HepG2 (cell line): ENCODE results near the gene UNC13D. TPM values are rescaled to one million over a fixed set of nuclear protein-coding genes. Genes with fewer than 3 reads are reported as not detected.

Experiments
- ARNT2 ChIP-seq: sonication (generic); formaldehyde crosslinking; IDR thresholded peaks from 2 replicates; pipeline ENCODE4 v1.8.0; 2022; ENCODE audit warnings: mild to moderate bottlenecking, low read depth, missing genetic modification reagents, moderate library complexity
- BCL6 ChIP-seq: IDR thresholded peaks from 2 replicates; pipeline ENCODE4 v1.6.1; 2016; ENCODE audit warnings: missing genetic modification reagents, missing compliant biosample characterization
- ELF4 ChIP-seq: sonication (generic); formaldehyde crosslinking; IDR thresholded peaks from 2 replicates; pipeline ENCODE4 v1.5.0; 2020; ENCODE audit warnings: missing genetic modification reagents, mild to moderate bottlenecking, moderate library complexity, borderline replicate concordance
- JUN ChIP-seq: sonication (generic); formaldehyde crosslinking; IDR thresholded peaks from 2 replicates; pipeline ENCODE4 v1.4.0; 2020; ENCODE audit warnings: mild to moderate bottlenecking, missing genetic modification reagents
- KDM2A ChIP-seq: sonication (generic); formaldehyde crosslinking; IDR thresholded peaks from 2 replicates; pipeline ENCODE4 v1.4.0; 2020; ENCODE audit warnings: low read depth, missing genetic modification reagents, borderline replicate concordance
- KDM5A ChIP-seq: fragments of 200-600 bp; sonication (generic); IDR thresholded peaks from 2 replicates; pipeline ENCODE4 v1.7.0; 2018; ENCODE audit warnings: antibody characterized with exemption, mild to moderate bottlenecking, low read length, borderline replicate concordance
- NCOR1 ChIP-seq: fragments of 200-600 bp; sonication (generic); IDR thresholded peaks from 2 replicates; pipeline ENCODE4 v1.7.0; 2017; ENCODE audit warnings: antibody characterized with exemption, low read length, borderline replicate concordance
- NPAS2 ChIP-seq: sonication (generic); formaldehyde crosslinking; IDR thresholded peaks from 2 replicates; pipeline ENCODE4 v1.8.0; 2022; ENCODE audit warnings: mild to moderate bottlenecking, missing genetic modification reagents, borderline replicate concordance
- SMARCC2 ChIP-seq: fragments of 450-650 bp; IDR thresholded peaks from 2 replicates; pipeline ENCODE4 v1.6.1; 2017; ENCODE audit warnings: antibody characterized with exemption, mild to moderate bottlenecking
- SRSF4 ChIP-seq: fragments of 200-400 bp; formaldehyde crosslinking; IDR thresholded peaks from one replicate; pipeline ENCODE4 v1.6.1; 2018; ENCODE audit warnings: mild to moderate bottlenecking, low read depth, low read length, moderate library complexity; ENCODE audit not compliant: poor library complexity, severe bottlenecking
- TBP ChIP-seq: sonication (generic); formaldehyde crosslinking; IDR thresholded peaks from 2 replicates; pipeline ENCODE4 v1.5.0; 2020; ENCODE audit warnings: missing genetic modification reagents
- YY1 ChIP-seq: IDR thresholded peaks from 2 replicates; pipeline ENCODE4 v1.6.1; 2011; ENCODE audit warnings: low read length, low read depth, moderate library complexity, mild to moderate bottlenecking; ENCODE audit not compliant: insufficient read depth, insufficient replicate concordance
- ZFY ChIP-seq: sonication (generic); formaldehyde crosslinking; IDR thresholded peaks from 2 replicates; pipeline ENCODE4 v1.4.0; 2020; ENCODE audit warnings: missing genetic modification reagents
- ZNF614 ChIP-seq: IDR thresholded peaks from 2 replicates; pipeline ENCODE4 v1.6.1; 2018; ENCODE audit warnings: missing biosample characterization, missing genetic modification reagents, inconsistent platforms, borderline replicate concordance
- ZNF777 ChIP-seq: sonication (generic); formaldehyde crosslinking; IDR thresholded peaks from 2 replicates; pipeline ENCODE4 v1.4.0; 2020; ENCODE audit warnings: missing genetic modification reagents
- polyA plus RNA-seq, 8 experiments: library from polyadenylated mRNA; depleted of rRNA in 3 of 8; stranded (reverse) in 7 of 8; unstranded in 1 of 8; fragments of >200 nt; fragmentation: Illumina TruSeq in 4 of 8; extraction: Trizol in 4 of 8; gene quantifications; 2 replicates each; pipeline versions ENCODE4 v1.2.1 to v1.2.3, GENCODE V29; 2011 to 2016; ENCODE audit warnings: low read depth in 4 of 8, missing spikeins in 1 of 8, mixed read lengths in 1 of 8; ENCODE audit not compliant: insufficient read depth in 1 of 8
- total RNA-seq, 5 experiments: library from RNA; depleted of rRNA; stranded (reverse); fragments of >200 nt; fragmentation: Illumina TruSeq; extraction: Trizol; gene quantifications; 2 replicates each; pipeline ENCODE4 v1.2.3, GENCODE V29; 2016; ENCODE audit warnings: low read depth in 1 of 5
- TF ChIP-seq, protein P1 (sequence below): sonication (generic); formaldehyde crosslinking; IDR thresholded peaks from 2 replicates; pipeline ENCODE4 v1.4.0; 2020; ENCODE audit warnings: mild to moderate bottlenecking, missing genetic modification reagents
- TF ChIP-seq, protein P2 (sequence below): sonication (generic); formaldehyde crosslinking; IDR thresholded peaks from 2 replicates; pipeline ENCODE4 v1.9.0; 2022; ENCODE audit warnings: low read depth, missing genetic modification reagents
- TF ChIP-seq, protein P3 (sequence below): sonication (generic); formaldehyde crosslinking; IDR thresholded peaks from 2 replicates; pipeline ENCODE4 v1.4.0; 2020; ENCODE audit warnings: missing genetic modification reagents, borderline replicate concordance
- TF ChIP-seq, protein P4 (sequence below): sonication (generic); formaldehyde crosslinking; IDR thresholded peaks from 2 replicates; pipeline ENCODE4 v1.4.0; 2020; ENCODE audit warnings: low read depth, missing genetic modification reagents

The UNC13D gene
- total and polyA plus RNA-seq, 2 of the 13 experiments (the other 11 are each of a cell fraction or from before 2014, with no cell fraction given): 29.7 to 42.7 TPM

DNA sequence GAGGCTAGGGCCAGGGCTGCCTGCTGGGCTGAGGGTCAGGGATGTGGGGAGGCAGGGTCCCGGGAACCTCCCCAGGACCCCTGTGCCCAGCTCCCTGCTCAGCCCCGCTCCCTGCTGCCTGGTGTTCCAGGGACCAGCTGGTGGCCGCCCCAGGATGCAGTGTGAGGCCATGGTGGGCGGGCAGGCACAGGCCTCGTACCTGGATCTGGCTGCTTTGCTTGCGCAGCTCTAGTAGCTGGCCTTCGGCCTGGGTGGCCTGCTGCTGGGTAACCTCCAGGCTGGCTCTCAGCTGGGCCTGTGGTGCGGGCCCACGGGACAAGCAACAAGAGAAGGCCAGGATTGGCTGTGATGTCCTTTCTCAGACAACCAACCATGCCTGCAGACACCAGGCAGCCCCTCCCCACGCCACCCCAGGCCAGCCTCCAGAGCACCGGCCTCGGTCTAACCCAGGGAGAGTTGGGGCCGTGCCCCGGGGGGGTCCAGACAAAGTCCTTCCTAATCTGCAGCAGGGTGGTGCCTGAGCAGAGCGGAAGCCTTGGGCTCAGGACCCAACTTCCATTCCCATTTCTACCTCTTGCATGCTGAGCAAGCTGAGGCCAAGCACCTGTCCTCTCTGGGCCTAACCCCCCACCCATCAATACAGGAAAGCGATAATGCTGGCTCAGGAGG lies 48.5 kb upstream of the UNC13D start (continued):
- TF ChIP-seq, protein P1, sequence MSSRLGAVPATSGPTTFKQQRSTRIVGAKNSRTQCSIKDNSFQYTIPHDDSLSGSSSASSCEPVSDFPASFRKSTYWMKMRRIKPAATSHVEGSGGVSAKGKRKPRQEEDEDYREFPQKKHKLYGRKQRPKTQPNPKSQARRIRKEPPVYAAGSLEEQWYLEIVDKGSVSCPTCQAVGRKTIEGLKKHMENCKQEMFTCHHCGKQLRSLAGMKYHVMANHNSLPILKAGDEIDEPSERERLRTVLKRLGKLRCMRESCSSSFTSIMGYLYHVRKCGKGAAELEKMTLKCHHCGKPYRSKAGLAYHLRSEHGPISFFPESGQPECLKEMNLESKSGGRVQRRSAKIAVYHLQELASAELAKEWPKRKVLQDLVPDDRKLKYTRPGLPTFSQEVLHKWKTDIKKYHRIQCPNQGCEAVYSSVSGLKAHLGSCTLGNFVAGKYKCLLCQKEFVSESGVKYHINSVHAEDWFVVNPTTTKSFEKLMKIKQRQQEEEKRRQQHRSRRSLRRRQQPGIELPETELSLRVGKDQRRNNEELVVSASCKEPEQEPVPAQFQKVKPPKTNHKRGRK (CRISPR knock-in tag): no peak
- TF ChIP-seq, protein P2, sequence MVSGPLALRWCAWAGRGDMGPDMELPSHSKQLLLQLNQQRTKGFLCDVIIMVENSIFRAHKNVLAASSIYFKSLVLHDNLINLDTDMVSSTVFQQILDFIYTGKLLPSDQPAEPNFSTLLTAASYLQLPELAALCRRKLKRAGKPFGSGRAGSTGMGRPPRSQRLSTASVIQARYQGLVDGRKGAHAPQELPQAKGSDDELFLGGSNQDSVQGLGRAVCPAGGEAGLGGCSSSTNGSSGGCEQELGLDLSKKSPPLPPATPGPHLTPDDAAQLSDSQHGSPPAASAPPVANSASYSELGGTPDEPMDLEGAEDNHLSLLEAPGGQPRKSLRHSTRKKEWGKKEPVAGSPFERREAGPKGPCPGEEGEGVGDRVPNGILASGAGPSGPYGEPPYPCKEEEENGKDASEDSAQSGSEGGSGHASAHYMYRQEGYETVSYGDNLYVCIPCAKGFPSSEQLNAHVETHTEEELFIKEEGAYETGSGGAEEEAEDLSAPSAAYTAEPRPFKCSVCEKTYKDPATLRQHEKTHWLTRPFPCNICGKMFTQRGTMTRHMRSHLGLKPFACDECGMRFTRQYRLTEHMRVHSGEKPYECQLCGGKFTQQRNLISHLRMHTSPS (CRISPR knock-in tag): 0 out of 2 replicates have a peak, but pooled peaks have one; percentile 58
- TF ChIP-seq YY1 (peak; percentile 57), SRSF4 (no peak), SMARCC2 (no peak), JUN (CRISPR knock-in tag) (no peak), TBP (CRISPR knock-in tag) (no peak), NCOR1 (no peak), ZNF777 (CRISPR knock-in tag) (peak; percentile 52), ZNF614 (CRISPR knock-in tag) (peak; percentile 40; the same call in 1 of the 2 replicates), ZFY (peak; percentile 97), ARNT2 (CRISPR knock-in tag) (no peak), ELF4 (CRISPR knock-in tag) (no peak), KDM5A (no peak), KDM2A (CRISPR knock-in tag) (peak; percentile 67), BCL6 (CRISPR knock-in tag) (peak; percentile 9; the same call in 1 of the 2 replicates), NPAS2 (CRISPR knock-in tag) (no peak)
- TF ChIP-seq, protein P3, sequence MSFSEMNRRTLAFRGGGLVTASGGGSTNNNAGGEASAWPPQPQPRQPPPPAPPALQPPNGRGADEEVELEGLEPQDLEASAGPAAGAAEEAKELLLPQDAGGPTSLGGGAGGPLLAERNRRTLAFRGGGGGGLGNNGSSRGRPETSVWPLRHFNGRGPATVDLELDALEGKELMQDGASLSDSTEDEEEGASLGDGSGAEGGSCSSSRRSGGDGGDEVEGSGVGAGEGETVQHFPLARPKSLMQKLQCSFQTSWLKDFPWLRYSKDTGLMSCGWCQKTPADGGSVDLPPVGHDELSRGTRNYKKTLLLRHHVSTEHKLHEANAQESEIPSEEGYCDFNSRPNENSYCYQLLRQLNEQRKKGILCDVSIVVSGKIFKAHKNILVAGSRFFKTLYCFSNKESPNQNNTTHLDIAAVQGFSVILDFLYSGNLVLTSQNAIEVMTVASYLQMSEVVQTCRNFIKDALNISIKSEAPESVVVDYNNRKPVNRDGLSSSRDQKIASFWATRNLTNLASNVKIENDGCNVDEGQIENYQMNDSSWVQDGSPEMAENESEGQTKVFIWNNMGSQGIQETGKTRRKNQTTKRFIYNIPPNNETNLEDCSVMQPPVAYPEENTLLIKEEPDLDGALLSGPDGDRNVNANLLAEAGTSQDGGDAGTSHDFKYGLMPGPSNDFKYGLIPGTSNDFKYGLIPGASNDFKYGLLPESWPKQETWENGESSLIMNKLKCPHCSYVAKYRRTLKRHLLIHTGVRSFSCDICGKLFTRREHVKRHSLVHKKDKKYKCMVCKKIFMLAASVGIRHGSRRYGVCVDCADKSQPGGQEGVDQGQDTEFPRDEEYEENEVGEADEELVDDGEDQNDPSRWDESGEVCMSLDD (CRISPR knock-in tag): 0 out of 2 replicates have a peak, but pooled peaks have one; percentile 44
- TF ChIP-seq, protein P4, sequence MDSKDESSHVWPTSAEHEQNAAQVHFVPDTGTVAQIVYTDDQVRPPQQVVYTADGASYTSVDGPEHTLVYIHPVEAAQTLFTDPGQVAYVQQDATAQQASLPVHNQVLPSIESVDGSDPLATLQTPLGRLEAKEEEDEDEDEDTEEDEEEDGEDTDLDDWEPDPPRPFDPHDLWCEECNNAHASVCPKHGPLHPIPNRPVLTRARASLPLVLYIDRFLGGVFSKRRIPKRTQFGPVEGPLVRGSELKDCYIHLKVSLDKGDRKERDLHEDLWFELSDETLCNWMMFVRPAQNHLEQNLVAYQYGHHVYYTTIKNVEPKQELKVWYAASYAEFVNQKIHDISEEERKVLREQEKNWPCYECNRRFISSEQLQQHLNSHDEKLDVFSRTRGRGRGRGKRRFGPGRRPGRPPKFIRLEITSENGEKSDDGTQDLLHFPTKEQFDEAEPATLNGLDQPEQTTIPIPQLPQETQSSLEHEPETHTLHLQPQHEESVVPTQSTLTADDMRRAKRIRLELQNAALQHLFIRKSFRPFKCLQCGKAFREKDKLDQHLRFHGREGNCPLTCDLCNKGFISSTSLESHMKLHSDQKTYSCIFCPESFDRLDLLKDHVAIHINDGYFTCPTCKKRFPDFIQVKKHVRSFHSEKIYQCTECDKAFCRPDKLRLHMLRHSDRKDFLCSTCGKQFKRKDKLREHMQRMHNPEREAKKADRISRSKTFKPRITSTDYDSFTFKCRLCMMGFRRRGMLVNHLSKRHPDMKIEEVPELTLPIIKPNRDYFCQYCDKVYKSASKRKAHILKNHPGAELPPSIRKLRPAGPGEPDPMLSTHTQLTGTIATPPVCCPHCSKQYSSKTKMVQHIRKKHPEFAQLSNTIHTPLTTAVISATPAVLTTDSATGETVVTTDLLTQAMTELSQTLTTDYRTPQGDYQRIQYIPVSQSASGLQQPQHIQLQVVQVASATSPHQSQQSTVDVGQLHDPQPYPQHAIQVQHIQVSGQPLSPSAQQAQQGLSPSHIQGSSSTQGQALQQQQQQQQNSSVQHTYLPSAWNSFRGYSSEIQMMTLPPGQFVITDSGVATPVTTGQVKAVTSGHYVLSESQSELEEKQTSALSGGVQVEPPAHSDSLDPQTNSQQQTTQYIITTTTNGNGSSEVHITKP (CRISPR knock-in tag): no peak
